Thoracic aorta (tissue), 2 donors: ENCODE data around the gene HOXD4. TPM values are rescaled to one million over a fixed set of nuclear protein-coding genes. Genes with fewer than 3 reads are reported as not detected.

Source experiments
- ATAC-seq: fragments of 150-250 bp; one replicate; pipeline ENCODE4 v1.8.0; 2017; ENCODE audit warnings: low read depth; ENCODE audit not compliant: insufficient number of reproducible peaks, low FRiP score
- DNase-seq: peaks from one replicate; pipeline ENCODE4 v3.0.0-alpha.2; 2020; ENCODE audit warnings: low spot score
- H3K27ac ChIP-seq, 2 donors: fragments of 200-600 bp; sonication (generic); 1 replicate in 1 of 2; 2 replicates in 1 of 2; pipeline ENCODE4 v1.5.1; 2016; ENCODE audit warnings: mild to moderate bottlenecking in 2 of 2, moderate library complexity in 2 of 2
- H3K27me3 ChIP-seq: fragments of 200-600 bp; sonication (generic); replicated peaks from 2 replicates; pipeline ENCODE4 v1.6.0; 2016; ENCODE audit warnings: mild to moderate bottlenecking; ENCODE audit not compliant: insufficient read depth
- H3K36me3 ChIP-seq: fragments of 200-600 bp; sonication (generic); one replicate; pipeline ENCODE4 v1.5.1; 2016
- H3K4me1 ChIP-seq, 2 donors: fragments of 200-600 bp; sonication (generic); 1 replicate in 1 of 2; 2 replicates in 1 of 2; pipeline versions ENCODE4 v1.5.1 to v1.6.0; 2016; ENCODE audit warnings: low read depth in 2 of 2, mild to moderate bottlenecking in 1 of 2; ENCODE audit not compliant: control insufficient read depth in 1 of 2
- H3K4me3 ChIP-seq: fragments of 200-600 bp; sonication (generic); 2 replicates; pipeline ENCODE4 v1.5.1; 2016; ENCODE audit warnings: mild to moderate bottlenecking
- H3K9me3 ChIP-seq: fragments of 200-600 bp; sonication (generic); 2 replicates; pipeline ENCODE4 v1.5.1; 2016
- total RNA-seq, 2 donors: library from RNA; depleted of rRNA; stranded (reverse); fragments of >200 nt; gene quantifications; one replicate each; pipeline versions ENCODE4 v1.1.0 to v1.2.3, GENCODE V29; 2016
- TF ChIP-seq, protein P1 (sequence below): fragments of 200-600 bp; sonication (generic); IDR thresholded peaks from one replicate; pipeline ENCODE4 v1.5.1; 2019; ENCODE audit warnings: antibody characterized with exemption

HOXD4 gene
- total RNA-seq, 2 donors from 2014 or later: 4.8 to 9.3 TPM

DNA sequence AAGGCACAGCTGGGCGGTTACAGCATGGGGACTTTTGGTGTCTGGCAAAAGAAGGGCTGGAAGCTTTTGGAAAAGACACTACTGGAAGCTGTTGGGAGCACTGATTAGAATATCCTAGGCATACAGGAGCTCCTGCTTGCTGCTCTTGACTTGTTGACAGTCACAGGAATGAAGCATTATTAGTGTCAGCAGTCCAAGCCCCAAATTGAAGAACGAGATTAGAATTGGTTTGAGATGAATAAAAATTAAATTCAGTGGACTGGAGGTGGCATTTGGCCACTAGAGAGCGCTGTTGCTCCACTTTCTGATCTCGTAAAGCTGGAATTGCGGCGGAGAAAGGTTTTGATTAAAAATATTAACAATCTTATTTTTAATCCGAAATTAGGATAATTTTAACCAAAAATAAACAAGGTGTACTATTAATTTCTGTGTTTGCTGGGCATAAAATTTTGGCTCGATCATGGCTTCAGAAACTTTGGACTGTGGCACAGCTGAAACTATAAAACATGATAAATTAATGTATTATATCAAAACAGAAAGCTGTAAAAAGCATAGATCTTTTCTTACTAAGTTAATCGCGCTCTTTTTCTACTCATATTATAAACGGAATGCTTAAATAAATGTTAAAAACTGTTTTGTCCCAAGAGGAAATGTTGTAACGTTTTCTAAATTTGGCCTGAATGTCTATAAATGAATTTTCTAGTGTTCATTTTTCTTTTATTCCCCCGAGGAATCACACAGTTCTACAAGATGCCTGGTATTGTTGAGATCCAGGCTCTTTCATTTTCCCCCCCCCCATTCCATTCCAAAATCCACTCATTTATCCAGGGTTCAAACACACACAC is 24.2 kb upstream of the HOXD4 start:
- Histone ChIP-seq H3K36me3 (no peaks in the 10 kb centered on the region), H3K27ac (no peak overlapping the region), H3K27me3 (peaks cover 6% of the 10 kb centered on the region), H3K4me3 (no peak overlapping the region), H3K9me3 (no peaks in the 10 kb centered on the region), H3K4me1 (peaks cover 7 to 47% of the 10 kb centered on the region in 2 donors)
- TF ChIP-seq, protein P1, sequence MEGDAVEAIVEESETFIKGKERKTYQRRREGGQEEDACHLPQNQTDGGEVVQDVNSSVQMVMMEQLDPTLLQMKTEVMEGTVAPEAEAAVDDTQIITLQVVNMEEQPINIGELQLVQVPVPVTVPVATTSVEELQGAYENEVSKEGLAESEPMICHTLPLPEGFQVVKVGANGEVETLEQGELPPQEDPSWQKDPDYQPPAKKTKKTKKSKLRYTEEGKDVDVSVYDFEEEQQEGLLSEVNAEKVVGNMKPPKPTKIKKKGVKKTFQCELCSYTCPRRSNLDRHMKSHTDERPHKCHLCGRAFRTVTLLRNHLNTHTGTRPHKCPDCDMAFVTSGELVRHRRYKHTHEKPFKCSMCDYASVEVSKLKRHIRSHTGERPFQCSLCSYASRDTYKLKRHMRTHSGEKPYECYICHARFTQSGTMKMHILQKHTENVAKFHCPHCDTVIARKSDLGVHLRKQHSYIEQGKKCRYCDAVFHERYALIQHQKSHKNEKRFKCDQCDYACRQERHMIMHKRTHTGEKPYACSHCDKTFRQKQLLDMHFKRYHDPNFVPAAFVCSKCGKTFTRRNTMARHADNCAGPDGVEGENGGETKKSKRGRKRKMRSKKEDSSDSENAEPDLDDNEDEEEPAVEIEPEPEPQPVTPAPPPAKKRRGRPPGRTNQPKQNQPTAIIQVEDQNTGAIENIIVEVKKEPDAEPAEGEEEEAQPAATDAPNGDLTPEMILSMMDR: peak; percentile 95
- ATAC-seq (no peak), DNase-seq (no peak)

DNA sequence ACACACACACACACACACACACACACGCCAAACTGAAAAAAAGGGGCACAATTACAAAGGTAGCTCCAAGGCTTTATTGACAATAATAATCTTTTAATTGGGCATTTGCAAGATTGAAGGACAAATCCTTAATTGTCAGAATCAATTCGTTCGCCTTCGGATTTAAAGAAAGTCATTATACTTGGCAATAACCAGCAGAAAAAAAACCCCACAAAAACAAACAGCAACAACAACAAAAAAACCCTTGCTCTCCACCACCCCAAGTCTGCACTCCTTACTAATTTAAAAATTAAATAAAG is 23.6 kb upstream of the HOXD4 start:
- H3K36me3 ChIP-seq: no peaks in the 10 kb centered on the region
- DNase-seq: no peak
- H3K27me3 ChIP-seq: peaks cover under 1% of the 10 kb centered on the region
- TF ChIP-seq, protein P1: no peak
- no peak overlapping the region for H3K4me3 ChIP-seq
- no peak for ATAC-seq
- no peaks in the 10 kb centered on the region for H3K9me3 ChIP-seq
- H3K27ac ChIP-seq: no peak overlapping the region
- H3K4me1 ChIP-seq: peaks cover 7 to 41% of the 10 kb centered on the region in 2 donors

DNA sequence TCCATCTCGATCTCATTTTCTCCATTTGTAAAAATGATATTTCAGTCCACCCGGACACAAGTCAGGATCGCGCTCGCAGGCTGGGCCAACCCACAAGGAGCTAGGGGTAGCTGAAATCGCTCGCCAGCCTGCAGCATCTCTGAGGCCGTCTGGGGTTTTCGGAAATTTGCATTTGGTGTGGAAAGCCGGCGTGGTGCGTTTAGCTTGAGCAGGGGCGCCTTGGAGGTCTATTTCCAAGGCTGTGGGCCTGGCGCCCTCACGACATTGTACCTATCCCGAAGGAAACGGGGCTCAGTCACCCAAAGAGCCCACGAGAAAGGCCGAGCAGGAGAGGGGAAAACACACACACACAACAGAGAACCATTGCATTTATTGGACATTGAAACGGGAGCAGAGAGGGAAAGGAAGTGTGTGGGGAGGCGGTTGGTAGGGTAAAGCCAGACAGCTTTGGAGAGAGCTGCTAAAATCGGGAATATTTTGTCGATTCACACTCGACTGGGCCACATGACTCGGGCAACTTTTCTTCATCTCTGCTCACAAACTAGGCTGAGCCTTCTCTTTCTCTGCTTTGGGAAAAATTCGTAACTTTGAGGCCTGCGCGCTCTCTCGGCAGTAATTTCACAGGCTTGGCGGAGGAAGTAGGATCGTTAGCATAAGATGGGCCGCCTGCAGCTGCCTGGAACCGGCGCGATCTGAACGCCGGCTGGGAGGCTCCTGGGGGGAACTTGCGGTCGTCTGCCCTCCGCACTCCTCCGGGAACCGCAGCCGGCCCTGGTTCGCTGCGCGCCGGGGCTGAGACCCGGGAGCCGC is 23.0 kb upstream of the HOXD4 start:
- TF ChIP-seq, protein P1: no peak
- H3K4me1 ChIP-seq: peaks cover 5 to 37% of the 10 kb centered on the region in 2 donors
- H3K27me3 ChIP-seq: no peaks in the 10 kb centered on the region
- ATAC-seq (no peak), DNase-seq (no peak)
- peak overlapping the region; percentile 85 for H3K4me3 ChIP-seq
- H3K9me3 ChIP-seq: no peaks in the 10 kb centered on the region
- H3K36me3 ChIP-seq: no peaks in the 10 kb centered on the region
- H3K27ac ChIP-seq: peak overlapping the region in 1 of 2 donors; percentile 91

DNA sequence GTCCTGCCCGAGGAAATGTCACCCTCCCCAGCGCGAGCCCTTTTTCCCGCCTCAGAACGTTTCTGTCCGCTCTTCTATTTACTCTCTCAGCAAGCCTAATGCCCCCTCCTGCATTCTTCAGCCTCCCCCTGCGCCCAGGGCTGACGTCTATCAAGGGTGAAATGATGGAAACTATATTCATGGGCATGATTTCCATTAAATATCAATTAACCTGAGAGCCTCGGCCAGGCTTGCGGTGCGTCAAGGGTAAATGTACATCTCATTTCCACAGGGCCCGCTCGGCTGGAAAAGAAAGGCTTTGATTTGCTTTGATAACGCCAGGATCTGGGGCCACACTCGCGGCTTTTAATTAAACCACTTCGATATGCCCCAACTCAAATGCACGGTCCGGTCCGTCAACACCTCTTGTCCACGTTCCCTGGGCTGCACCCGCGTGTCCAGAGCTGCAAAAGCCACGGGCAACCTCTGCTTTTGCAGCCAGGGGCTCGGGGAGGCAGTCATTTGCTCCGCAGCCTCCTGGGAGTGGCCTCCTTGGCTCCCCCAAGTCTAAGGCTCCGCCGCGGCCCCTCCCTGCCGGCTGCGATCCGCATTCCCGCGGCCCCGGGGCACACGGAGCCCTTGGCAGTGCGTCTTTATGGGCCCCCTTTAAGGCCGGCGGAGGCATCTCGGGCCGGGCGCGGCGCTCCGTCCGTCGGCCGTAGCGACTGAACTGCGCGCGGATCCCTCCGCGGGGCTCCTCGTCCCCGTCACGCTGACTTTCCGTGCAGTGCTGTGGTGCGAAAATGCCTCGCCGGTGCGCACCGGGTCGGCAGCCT is 22.2 kb upstream of the HOXD4 start, which contains the start of gene HOXD8:
Gene HOXD8, plus strand, starts transcription at position 724 of the 815 bp plus-strand sequence. CDS start 662 bp downstream, outside the sequence.
- no peak for DNase-seq
- H3K4me3 ChIP-seq: peak within 1 kb of the TSS; percentile 85
- TF ChIP-seq, protein P1: no peak
- H3K4me1 ChIP-seq: peaks cover 5 to 38% of the 10 kb centered on the region in 2 donors
- H3K36me3 ChIP-seq: no peaks in the 10 kb centered on the region
- peak; percentile 34 for ATAC-seq
- no peaks in the 10 kb centered on the region for H3K27me3 ChIP-seq
- peak within 1 kb of the TSS; percentile 76 to 91 for H3K27ac ChIP-seq
- H3K9me3 ChIP-seq: no peaks in the 10 kb centered on the region
